ENCODE data around the gene SARDH.
"Not testable (repeated sequence)": the region's sequence is repeated elsewhere in the genome, so short reads cannot be mapped to it uniquely, and the experiment has no call there.

The SARDH gene

GRCh38 chr9:133627341-133627740, 110.8 kb downstream of the SARDH start:
- DNase-seq, result no peak
- Histone ChIP-seq H3K4me3 (ENCODE audit: low read depth, low read length) (no peak overlapping the region), H3K27ac (no peak overlapping the region), H3K36me3 (replicated peaks) (no peaks in the 10 kb centered on the region), H3K27me3 (replicated peaks) (peaks cover 3% of the 10 kb centered on the region)
- no peak for TF ChIP-seq CTCF (IDR thresholded peaks at IDR 0.05; ENCODE audit: low read depth, low read length, missing control alignments)
- in situ Hi-C loops (cut with HindIII; ENCODE audit: low pct_ligation_motif_present, low sequenced_read_pairs), result no loop called here

- DNase-seq; H3K4me3 ChIP-seq (ENCODE audit: low read depth, low read length); H3K36me3 ChIP-seq (replicated peaks); H3K27ac ChIP-seq; in situ Hi-C loops (cut with HindIII; ENCODE audit: low pct_ligation_motif_present, low sequenced_read_pairs): not testable (repeated sequence)
- peaks cover 11% of the 10 kb centered on the region for H3K27me3 ChIP-seq (replicated peaks)
Measured at GRCh38 chr9:133626008-133626407, 112.1 kb downstream of the SARDH start.

GRCh38 chr9:133622555-133622954, 115.6 kb downstream of the SARDH start:
- no peak for DNase-seq
- no peak for TF ChIP-seq CTCF (IDR thresholded peaks at IDR 0.05; ENCODE audit: low read depth, low read length, missing control alignments)
- in situ Hi-C loops (cut with HindIII; ENCODE audit: low pct_ligation_motif_present, low sequenced_read_pairs), result no loop called here
- no peak overlapping the region for H3K4me3 ChIP-seq (ENCODE audit: low read depth, low read length)
- peaks cover 17% of the 10 kb centered on the region for H3K27me3 ChIP-seq (replicated peaks)
- H3K36me3 ChIP-seq (replicated peaks), result no peaks in the 10 kb centered on the region
- no peak overlapping the region for H3K27ac ChIP-seq

- no peak for DNase-seq
- peaks cover 18% of the 10 kb centered on the region for H3K27me3 ChIP-seq (replicated peaks)
- no peaks in the 10 kb centered on the region for H3K36me3 ChIP-seq (replicated peaks)
- TF ChIP-seq CTCF (IDR thresholded peaks at IDR 0.05; ENCODE audit: low read depth, low read length, missing control alignments), result no peak
- in situ Hi-C loops (cut with HindIII; ENCODE audit: low pct_ligation_motif_present, low sequenced_read_pairs), result no loop called here
- H3K27ac ChIP-seq, result no peak overlapping the region
- H3K4me3 ChIP-seq (ENCODE audit: low read depth, low read length), result no peak overlapping the region
Measured at GRCh38 chr9:133621725-133622267, 116.4 kb downstream of the SARDH start.

- TF ChIP-seq CTCF (IDR thresholded peaks at IDR 0.05; ENCODE audit: low read depth, low read length, missing control alignments), result no peak
- H3K27me3 ChIP-seq (replicated peaks), result peaks cover 38% of the 10 kb centered on the region
- H3K27ac ChIP-seq, result no peak overlapping the region
- H3K36me3 ChIP-seq (replicated peaks), result no peaks in the 10 kb centered on the region
- H3K4me3 ChIP-seq (ENCODE audit: low read depth, low read length), result no peak overlapping the region
- in situ Hi-C loops (cut with HindIII; ENCODE audit: low pct_ligation_motif_present, low sequenced_read_pairs), result no loop called here
- DNase-seq, result no peak
Measured at GRCh38 chr9:133619791-133620190, 118.4 kb downstream of the SARDH start.

- in situ Hi-C loops (cut with HindIII; ENCODE audit: low pct_ligation_motif_present, low sequenced_read_pairs), result no loop called here
- no peak for TF ChIP-seq CTCF (IDR thresholded peaks at IDR 0.05; ENCODE audit: low read depth, low read length, missing control alignments)
- no peak for DNase-seq
- Histone ChIP-seq H3K27ac (no peak overlapping the region), H3K27me3 (replicated peaks) (peaks cover 49% of the 10 kb centered on the region), H3K36me3 (replicated peaks) (no peaks in the 10 kb centered on the region), H3K4me3 (ENCODE audit: low read depth, low read length) (no peak overlapping the region)
Measured at GRCh38 chr9:133618726-133619125, 119.4 kb downstream of the SARDH start.
